ENCODE results near the gene CDKAL1. TPM values are rescaled to one million over a fixed set of nuclear protein-coding genes. Genes with fewer than 3 reads are reported as not detected.

The CDKAL1 gene
- total and polyA plus RNA-seq, 10 of the 15 experiments (the other 5 are each of a cell fraction or from before 2014, with no cell fraction given): 10.7 to 26.9 (median 17.3) TPM

GRCh38 chr6:20538907-20539306 lies 4.7 kb downstream of the CDKAL1 start:
- H3K79me2 ChIP-seq (ENCODE audit: control insufficient read depth, insufficient read depth, low read length): peaks cover 32% of the 10 kb centered on the region

GRCh38 chr6:20539387-20539786 lies 5.1 kb downstream of the CDKAL1 start:
- H3K4me2 ChIP-seq (ENCODE audit: control insufficient read depth, insufficient read depth): no peak overlapping the region
- peaks cover 34% of the 10 kb centered on the region for H3K79me2 ChIP-seq (ENCODE audit: control insufficient read depth, insufficient read depth, low read length)
- intact Hi-C loops (cut with micrococcal nuclease; ENCODE audit: unreplicated experiment) (loop anchor here (5.0 kb wide), 1 partner anchor 327 kb away; the partner anchor contains the start of gene MBOAT1), in situ Hi-C loops (cut with MboI) (no loop called here)
- no peaks in the 10 kb centered on the region for H3K27me3 ChIP-seq (replicated peaks in 1 of 2; ENCODE audit: control insufficient read depth in 2 of 2, insufficient read depth in 2 of 2, low read length in 1 of 2)
- H3K4me3 ChIP-seq: no peak overlapping the region
- 100% methylated on average over 2 of the region's 2 CpGs for WGBS (ENCODE audit: insufficient coverage, insufficient replicate concordance, low lambda C conversion rate, missing lambda C conversion rate)
- RAD21 ChIA-PET (ENCODE audit: unreplicated experiment): interaction anchor here (2.5 kb wide), 1 partner anchor 25 kb away, joined by 10 read pairs; no protein-coding TSS in a partner anchor
- no TSS peak for BruUV-seq (replicated peaks)
- DNase-seq (ENCODE audit: low read depth, low spot score): no peak
- no peak overlapping the region for H3K27ac ChIP-seq (ENCODE audit: control insufficient read depth, insufficient read depth)
- ATAC-seq: no peak
- FAIRE-seq: no peak
- peaks cover 2 to 6% of the 10 kb centered on the region in 2 experiments; a peak in 2 of 4 replicates for H3K36me3 ChIP-seq (ENCODE audit: control insufficient read depth in 2 of 2, insufficient read depth in 2 of 2, low read length in 1 of 2)
- no peak overlapping the region for H3K9ac ChIP-seq (ENCODE audit: control insufficient read depth, insufficient read depth, low read length)
- SMC1A ChIA-PET (ENCODE audit: uncharacterized antibody, unreplicated experiment): interaction anchor here (0.7 to 1.5 kb wide), 2 partner anchors 8 to 16 kb away, joined by 3 to 4 read pairs; no protein-coding TSS in a partner anchor
- H3K9me3 ChIP-seq (replicated peaks; ENCODE audit: control insufficient read depth, insufficient read depth, low read length): peaks cover 3% of the 10 kb centered on the region; the same call in 2 of the 3 replicates
- peaks cover 19% of the 10 kb centered on the region; the same call in 1 of the 2 replicates for H3K4me1 ChIP-seq (ENCODE audit: control insufficient read depth, insufficient read depth, low read length)
- POLR2A ChIA-PET: no interaction called here
- no peak overlapping the region for H2AFZ ChIP-seq (ENCODE audit: control insufficient read depth, low read depth, low read length)
- no peaks in the 10 kb centered on the region for H4K20me1 ChIP-seq (ENCODE audit: control insufficient read depth, insufficient read depth)
- CTCF ChIA-PET: interaction anchor here (0.6 kb wide), 1 partner anchor 332 kb away, joined by 3 read pairs; no protein-coding TSS in a partner anchor
- no peak for TF ChIP-seq SIX5 (IDR thresholded peaks at IDR 0.05; ENCODE audit: low read depth, low read length, severe bottlenecking)
- TF ChIP-seq MEF2A (IDR thresholded peaks at IDR 0.05; ENCODE audit: insufficient read depth, low read depth, low read length): no peak
- TF ChIP-seq SMAD5 (IDR thresholded peaks at IDR 0.05; ENCODE audit: low read depth): no peak
- TF ChIP-seq, protein P1, sequence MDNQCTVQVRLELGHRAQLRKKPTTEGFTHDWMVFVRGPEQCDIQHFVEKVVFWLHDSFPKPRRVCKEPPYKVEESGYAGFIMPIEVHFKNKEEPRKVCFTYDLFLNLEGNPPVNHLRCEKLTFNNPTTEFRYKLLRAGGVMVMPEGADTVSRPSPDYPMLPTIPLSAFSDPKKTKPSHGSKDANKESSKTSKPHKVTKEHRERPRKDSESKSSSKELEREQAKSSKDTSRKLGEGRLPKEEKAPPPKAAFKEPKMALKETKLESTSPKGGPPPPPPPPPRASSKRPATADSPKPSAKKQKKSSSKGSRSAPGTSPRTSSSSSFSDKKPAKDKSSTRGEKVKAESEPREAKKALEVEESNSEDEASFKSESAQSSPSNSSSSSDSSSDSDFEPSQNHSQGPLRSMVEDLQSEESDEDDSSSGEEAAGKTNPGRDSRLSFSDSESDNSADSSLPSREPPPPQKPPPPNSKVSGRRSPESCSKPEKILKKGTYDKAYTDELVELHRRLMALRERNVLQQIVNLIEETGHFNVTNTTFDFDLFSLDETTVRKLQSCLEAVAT (IDR thresholded peaks at IDR 0.05): no peak
- no peak for TF ChIP-seq HDGF (IDR thresholded peaks at IDR 0.05)
- TF ChIP-seq NKRF (conservative IDR thresholded peaks at IDR 0.05): no peak
- TF ChIP-seq JUND (IDR thresholded peaks at IDR 0.05; ENCODE audit: low read depth, low read length): no peak
- TF ChIP-seq NFYA (IDR thresholded peaks at IDR 0.05; ENCODE audit: borderline replicate concordance, low read depth, low read length): no peak
- no peak for TF ChIP-seq ZNF217 (IDR thresholded peaks at IDR 0.05)

More at GRCh38 chr6:20538907-20539306, 4.7 kb downstream of the CDKAL1 start:
- no peaks in the 10 kb centered on the region for H3K27me3 ChIP-seq (replicated peaks in 1 of 2; ENCODE audit: control insufficient read depth in 2 of 2, insufficient read depth in 2 of 2, low read length in 1 of 2)
- ChIA-PET SMC1A (ENCODE audit: uncharacterized antibody, unreplicated experiment) (interaction anchor here (0.7 to 2.1 kb wide), 3 partner anchors 9 to 171 kb away, joined by 3 to 4 read pairs (median 4); no protein-coding TSS in a partner anchor), POLR2A (no interaction called here), RAD21 (ENCODE audit: unreplicated experiment) (interaction anchor here (2.5 kb wide), 1 partner anchor 25 kb away, joined by 10 read pairs; no protein-coding TSS in a partner anchor), CTCF (interaction anchor here (0.6 to 1.6 kb wide), 3 partner anchors 11 to 332 kb away, joined by 3 to 6 read pairs (median 3); no protein-coding TSS in a partner anchor)
- TF ChIP-seq YBX1 (IDR thresholded peaks at IDR 0.05): no peak
- TF ChIP-seq IKZF2 (IDR thresholded peaks at IDR 0.05): no peak
- TF ChIP-seq SMAD5 (IDR thresholded peaks at IDR 0.05; ENCODE audit: low read depth): no peak
- TF ChIP-seq, protein P2, sequence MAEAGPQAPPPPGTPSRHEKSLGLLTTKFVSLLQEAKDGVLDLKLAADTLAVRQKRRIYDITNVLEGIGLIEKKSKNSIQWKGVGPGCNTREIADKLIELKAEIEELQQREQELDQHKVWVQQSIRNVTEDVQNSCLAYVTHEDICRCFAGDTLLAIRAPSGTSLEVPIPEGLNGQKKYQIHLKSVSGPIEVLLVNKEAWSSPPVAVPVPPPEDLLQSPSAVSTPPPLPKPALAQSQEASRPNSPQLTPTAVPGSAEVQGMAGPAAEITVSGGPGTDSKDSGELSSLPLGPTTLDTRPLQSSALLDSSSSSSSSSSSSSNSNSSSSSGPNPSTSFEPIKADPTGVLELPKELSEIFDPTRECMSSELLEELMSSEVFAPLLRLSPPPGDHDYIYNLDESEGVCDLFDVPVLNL (IDR thresholded peaks at IDR 0.05; ENCODE audit: low read depth, low read length): no peak
- H3K9me3 ChIP-seq (replicated peaks; ENCODE audit: control insufficient read depth, insufficient read depth, low read length): peaks cover 3% of the 10 kb centered on the region; the same call in 2 of the 3 replicates
- BruUV-seq (replicated peaks): no TSS peak
- no peak overlapping the region for H3K27ac ChIP-seq (ENCODE audit: control insufficient read depth, insufficient read depth)
- H3K4me3 ChIP-seq: no peak overlapping the region
- no peak overlapping the region for H3K9ac ChIP-seq (ENCODE audit: control insufficient read depth, insufficient read depth, low read length)
- H3K4me2 ChIP-seq (ENCODE audit: control insufficient read depth, insufficient read depth): no peak overlapping the region
- H2AFZ ChIP-seq (ENCODE audit: control insufficient read depth, low read depth, low read length): no peak overlapping the region
- peaks cover 2 to 6% of the 10 kb centered on the region in 2 experiments; a peak in 2 of 4 replicates for H3K36me3 ChIP-seq (ENCODE audit: control insufficient read depth in 2 of 2, insufficient read depth in 2 of 2, low read length in 1 of 2)
- H3K4me1 ChIP-seq (ENCODE audit: control insufficient read depth, insufficient read depth, low read length): peaks cover 17% of the 10 kb centered on the region; the same call in 1 of the 2 replicates
- WGBS (ENCODE audit: insufficient coverage, insufficient replicate concordance, low lambda C conversion rate, missing lambda C conversion rate): 93% methylated on average over 4 of the region's 4 CpGs
- no peaks in the 10 kb centered on the region for H4K20me1 ChIP-seq (ENCODE audit: control insufficient read depth, insufficient read depth)
- intact Hi-C loops (cut with micrococcal nuclease; ENCODE audit: unreplicated experiment) (loop anchor here (5.0 kb wide), 1 partner anchor 327 kb away; the partner anchor contains the start of gene MBOAT1), in situ Hi-C loops (cut with MboI) (no loop called here)
- ATAC-seq: no peak
- no peak for DNase-seq (ENCODE audit: low read depth, low spot score)
- FAIRE-seq: no peak
